ENCODE results near the gene STK32C.

- no peak for TF ChIP-seq ZNF8 (CRISPR knock-in tag; IDR thresholded peaks at IDR 0.05)
- no peak for TF ChIP-seq ZC3H10 (CRISPR knock-in tag; IDR thresholded peaks at IDR 0.05)
- no peak for TF ChIP-seq RARB (CRISPR knock-in tag; IDR thresholded peaks at IDR 0.05)
- TF ChIP-seq ARNTL (CRISPR knock-in tag; IDR thresholded peaks at IDR 0.05; ENCODE audit: borderline replicate concordance, low read depth) = no peak
- TF ChIP-seq ZFP3 (CRISPR knock-in tag; IDR thresholded peaks at IDR 0.05) = no peak
- TF ChIP-seq POU6F1 (CRISPR knock-in tag; IDR thresholded peaks at IDR 0.05; ENCODE audit: borderline replicate concordance, low read depth) = no peak
- no peak for TF ChIP-seq ISL1 (CRISPR knock-in tag; IDR thresholded peaks at IDR 0.05)
- no peak for TF ChIP-seq TCF4 (CRISPR knock-in tag; IDR thresholded peaks at IDR 0.05; ENCODE audit: borderline replicate concordance)
- no peak for TF ChIP-seq TOX (CRISPR knock-in tag; IDR thresholded peaks at IDR 0.05; ENCODE audit: borderline replicate concordance)
- no peak for TF ChIP-seq ESRRG (CRISPR knock-in tag; IDR thresholded peaks at IDR 0.05)
- no peak for TF ChIP-seq CREB5 (CRISPR knock-in tag; IDR thresholded peaks at IDR 0.05; ENCODE audit: low read depth)
- TF ChIP-seq ZNF565 (CRISPR knock-in tag; conservative IDR thresholded peaks at IDR 0.05; ENCODE audit: low read depth) = no peak
- no peak for TF ChIP-seq CSDC2 (CRISPR knock-in tag; IDR thresholded peaks at IDR 0.05)
- no peak for TF ChIP-seq GLIS3 (CRISPR knock-in tag; IDR thresholded peaks at IDR 0.05)
Measured at GRCh38 chr10:132198068-132198370, 109.7 kb downstream of the STK32C start.

Data from SK-N-SH treated with all-trans-retinoic acid at 6 μM for 48 hours (cell line).